SK-N-SH (cell line): ENCODE results near the gene RAP2C. TPM values are rescaled to one million over a fixed set of nuclear protein-coding genes. Genes with fewer than 3 reads are reported as not detected.

Source experiments
- CTCF ChIA-PET: fragments of 300-600, 350-600 bp; formaldehyde crosslinking; extraction: SDS; loops from one replicate; lab custom pipeline; 2021; lab: Yijun Ruan, JAX
- POLR2A ChIA-PET: fragments of 350-600 bp; sonication (Branson Sonifier 250); formaldehyde crosslinking; extraction: SDS; loops from one replicate; lab custom pipeline; 2020; ENCODE audit warnings: antibody characterized with exemption, inconsistent platforms; lab: Yijun Ruan, JAX
- DNase-seq: peaks from one replicate; pipeline ENCODE4 v3.0.0; 2012
- H2AFZ ChIP-seq: fragments of 200-600 bp; sonication (generic); 2 replicates; pipeline ENCODE4 v1.8.1; 2016; ENCODE audit warnings: antibody characterized with exemption, mild to moderate bottlenecking, low read depth
- H3F3A ChIP-seq: fragments of 200-600 bp; sonication (generic); replicated peaks from 2 replicates; pipeline ENCODE3; 2016; ENCODE audit warnings: antibody characterized with exemption, mild to moderate bottlenecking; ENCODE audit not compliant: insufficient read depth
- H3K27ac ChIP-seq, 2 experiments: fragments of 200-500 bp in 1 of 2; fragments of 200-600 bp in 1 of 2; sonication (Bioruptor generic) in 1 of 2; sonication (generic), shearing (Covaris generic) in 1 of 2; 2 replicates each; pipeline versions ENCODE4 v1.5.1 to v1.6.1; 2014 to 2016; ENCODE audit warnings: low read depth in 2 of 2, inconsistent platforms in 1 of 2, low read length in 1 of 2, mild to moderate bottlenecking in 1 of 2, mixed read lengths in 1 of 2
- H3K27me3 ChIP-seq: fragments of 200-600 bp; sonication (generic), shearing (Covaris generic); 2 replicates; pipeline ENCODE4 v1.6.1; 2016; ENCODE audit warnings: mixed run types; ENCODE audit not compliant: insufficient read depth
- H3K36me3 ChIP-seq, 2 experiments: fragments of 200-500 bp in 1 of 2; fragments of 200-600 bp in 1 of 2; sonication (Bioruptor generic) in 1 of 2; sonication (generic) in 1 of 2; replicated peaks in 1 of 2; 2 replicates each; pipeline versions ENCODE3 to v1.5.1; 2014 to 2016; ENCODE audit warnings: low read length in 1 of 2, mild to moderate bottlenecking in 1 of 2; ENCODE audit not compliant: insufficient read depth in 2 of 2, control insufficient read depth in 1 of 2
- H3K4me1 ChIP-seq, 2 experiments: fragments of 200-500 bp in 1 of 2; fragments of 200-600 bp in 1 of 2; sonication (Bioruptor generic) in 1 of 2; sonication (generic), shearing (Covaris generic) in 1 of 2; 2 replicates each; pipeline versions ENCODE4 v1.5.1 to v1.6.1; 2014 to 2016; ENCODE audit warnings: low read depth in 1 of 2, low read length in 1 of 2, mixed run types in 1 of 2; ENCODE audit not compliant: insufficient read depth in 2 of 2, control insufficient read depth in 1 of 2
- H3K4me2 ChIP-seq: fragments of 200-600 bp; sonication (generic), shearing (Covaris generic); 2 replicates; pipeline ENCODE4 v1.6.1; 2017; ENCODE audit warnings: mixed run types
- H3K4me3 ChIP-seq, 2 experiments: fragments of 200-500 bp in 1 of 2; fragments of 200-600 bp in 1 of 2; sonication (Bioruptor generic) in 1 of 2; sonication (generic), shearing (Covaris generic) in 1 of 2; 2 replicates each; pipeline versions ENCODE4 v1.5.1 to v1.8.1; 2014 to 2016; ENCODE audit warnings: low read depth in 2 of 2, inconsistent platforms in 1 of 2, low read length in 1 of 2, mild to moderate bottlenecking in 1 of 2, mixed read lengths in 1 of 2, moderate library complexity in 1 of 2
- H3K79me2 ChIP-seq: fragments of 200-600 bp; sonication (generic); 2 replicates; pipeline ENCODE4 v1.8.1; 2017; ENCODE audit warnings: mild to moderate bottlenecking; ENCODE audit not compliant: insufficient read depth
- H3K9ac ChIP-seq: fragments of 200-600 bp; sonication (generic); 2 replicates; pipeline ENCODE4 v1.6.1; 2017; ENCODE audit warnings: mixed run types
- H3K9me2 ChIP-seq: fragments of 200-600 bp; sonication (generic); 2 replicates; pipeline ENCODE4 v1.6.1; 2017; ENCODE audit warnings: mixed run types
- H3K9me3 ChIP-seq: fragments of 200-600 bp; sonication (generic); 2 replicates; pipeline ENCODE4 v1.6.1; 2017; ENCODE audit warnings: mixed run types, mild to moderate bottlenecking, moderate library complexity
- H4K20me1 ChIP-seq: fragments of 200-600 bp; sonication (generic); 2 replicates; pipeline ENCODE4 v1.6.1; 2017; ENCODE audit warnings: mild to moderate bottlenecking, mixed run types; ENCODE audit not compliant: insufficient read depth
- FOSL2 ChIP-seq: IDR thresholded peaks from 2 replicates; pipeline ENCODE4 v1.4.0; 2012; ENCODE audit warnings: low read depth, mild to moderate bottlenecking, moderate library complexity, borderline replicate concordance
- PBX3 ChIP-seq: IDR thresholded peaks from 2 replicates; pipeline ENCODE4; 2012
- RFX5 ChIP-seq: IDR thresholded peaks from 2 replicates; pipeline ENCODE4 v1.6.1; 2012; ENCODE audit warnings: mild to moderate bottlenecking, improper control_type of control experiment, low read length
- WGBS: methylation state at CpG from one replicate; pipeline ENCODE4 v1.1.6; 2017; ENCODE audit warnings: low lambda C conversion rate; 5-methylcytosine and 5-hydroxymethylcytosine counted together
- polyA plus RNA-seq, 3 experiments: library from polyadenylated mRNA; depleted of rRNA; stranded (reverse); fragments of >200 nt; gene quantifications; 2 replicates each; pipeline ENCODE4 v1.2.3, GENCODE V29; 2012
- TF ChIP-seq, protein P1 (sequence below): IDR thresholded peaks from 2 replicates; pipeline ENCODE4 v1.4.0; 2012; ENCODE audit warnings: low read depth, borderline replicate concordance

The RAP2C gene
- polyA plus RNA-seq, 1 of the 3 experiments (the other 2 are of a cell fraction), result 5.5 TPM

DNA sequence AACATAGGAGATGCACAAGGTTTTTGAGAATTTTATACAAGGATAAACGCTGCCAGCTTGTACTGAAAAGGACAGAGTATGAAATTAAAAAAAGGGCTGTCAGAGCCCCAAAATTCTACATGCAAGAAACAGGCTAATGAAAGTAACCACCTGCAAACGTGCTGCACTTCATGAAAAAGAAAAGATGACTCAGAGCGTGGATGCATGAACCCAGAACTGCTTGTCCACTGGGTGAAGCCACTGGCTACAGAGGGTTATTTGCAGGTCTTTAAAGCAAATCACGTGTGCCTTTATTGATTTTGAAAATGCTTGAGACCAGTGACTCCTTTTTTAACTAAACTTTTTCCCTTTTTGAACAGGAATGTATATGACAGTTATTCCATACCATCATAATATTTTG is 66.1 kb downstream of the RAP2C start:
- Histone ChIP-seq H3K4me2 (no peak overlapping the region), H3K9me3 (no peaks in the 10 kb centered on the region), H4K20me1 (no peaks in the 10 kb centered on the region), H3F3A (no peaks in the 10 kb centered on the region), H3K27me3 (no peaks in the 10 kb centered on the region; the same call in 1 of the 2 replicates), H3K36me3 (no peaks in the 10 kb centered on the region), H3K4me3 (no peak overlapping the region), H3K79me2 (no peaks in the 10 kb centered on the region), H3K9me2 (no peaks in the 10 kb centered on the region), H3K9ac (no peak overlapping the region), H3K27ac (no peak overlapping the region), H2AFZ (no peak overlapping the region), H3K4me1 (no peaks in the 10 kb centered on the region)
- ChIA-PET CTCF (no interaction called here), POLR2A (no interaction called here)
- no peak for DNase-seq
- 14% methylated on average over 4 of the region's 4 CpGs for WGBS
- TF ChIP-seq PBX3 (no peak), RFX5 (no peak), FOSL2 (no peak)
- TF ChIP-seq, protein P1, sequence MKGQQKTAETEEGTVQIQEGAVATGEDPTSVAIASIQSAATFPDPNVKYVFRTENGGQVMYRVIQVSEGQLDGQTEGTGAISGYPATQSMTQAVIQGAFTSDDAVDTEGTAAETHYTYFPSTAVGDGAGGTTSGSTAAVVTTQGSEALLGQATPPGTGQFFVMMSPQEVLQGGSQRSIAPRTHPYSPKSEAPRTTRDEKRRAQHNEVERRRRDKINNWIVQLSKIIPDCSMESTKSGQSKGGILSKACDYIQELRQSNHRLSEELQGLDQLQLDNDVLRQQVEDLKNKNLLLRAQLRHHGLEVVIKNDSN, result no peak

Other genes with a start within 250 kb of the RAP2C start
- 3.5 and 4.4 TPM in 2 replicates for gene STK26, start 196.1 kb downstream of the RAP2C start, polyA plus RNA-seq (2012; rRNA removed)
- gene FRMD7, start 91.4 kb downstream of the RAP2C start, polyA plus RNA-seq (2012; rRNA removed), result not detected in 2 replicates